ENCODE measurements around the gene SALL4.
"Not testable (repeated sequence)": the region's sequence is repeated elsewhere in the genome, so short reads cannot be mapped to it uniquely, and the experiment has no call there.

SALL4 gene

GRCh38 chr20:51801122-51801822 lies 1.0 kb downstream of the SALL4 start:
- no peak for DNase-seq

GRCh38 chr20:51800872-51801121 lies 1.5 kb downstream of the SALL4 start:
- no peak for DNase-seq

GRCh38 chr20:51800060-51800871 lies 2.1 kb downstream of the SALL4 start:
- no peak for DNase-seq

- no peak for DNase-seq
These were observed 2.9 kb downstream of the SALL4 start for GRCh38 chr20:51799401-51799860.

GRCh38 chr20:51797357-51798025 lies 4.8 kb downstream of the SALL4 start:
- no peak for DNase-seq

GRCh38 chr20:51796340-51796739 lies 6.0 kb downstream of the SALL4 start:
- DNase-seq = no peak

GRCh38 chr20:51792960-51793359 lies 9.4 kb downstream of the SALL4 start:
- no peak for DNase-seq

- no peak for DNase-seq
These were observed 10.7 kb downstream of the SALL4 start for GRCh38 chr20:51791626-51792025.

GRCh38 chr20:51790256-51790655 lies 12.1 kb downstream of the SALL4 start:
- DNase-seq = no peak

- DNase-seq = no peak
These were observed 12.9 kb downstream of the SALL4 start for GRCh38 chr20:51789434-51789833.

GRCh38 chr20:51788822-51789221 lies 13.5 kb downstream of the SALL4 start:
- DNase-seq = no peak

GRCh38 chr20:51784299-51784698 lies 18.0 kb downstream of the SALL4 start:
- no peak for DNase-seq

GRCh38 chr20:51778229-51778759 lies 24.0 kb downstream of the SALL4 start:
- not testable (repeated sequence) for DNase-seq

- DNase-seq = no peak
These were observed 27.1 kb downstream of the SALL4 start for GRCh38 chr20:51775241-51775640.

GRCh38 chr20:51772236-51772635 lies 30.1 kb downstream of the SALL4 start:
- no peak for DNase-seq

- no peak for DNase-seq
These were observed 32.2 kb downstream of the SALL4 start for GRCh38 chr20:51769976-51770615.

- DNase-seq = no peak
These were observed 33.4 kb downstream of the SALL4 start for GRCh38 chr20:51768759-51769517.

GRCh38 chr20:51767867-51768758 lies 34.2 kb downstream of the SALL4 start, which contains the start of gene ATP9A:
Gene ATP9A, minus strand, starts transcription at chr20:51768390. Its CDS starts 21 bp downstream, at chr20:51768369.
- no peak for DNase-seq

GRCh38 chr20:51766994-51767866 lies 35.1 kb downstream of the SALL4 start:
- DNase-seq = peak; percentile 67

- DNase-seq = not testable (repeated sequence)
These were observed 36.9 kb downstream of the SALL4 start for GRCh38 chr20:51765381-51765780.
